ENCODE results near the gene OR8S1.

Gene OR8S1

DNA sequence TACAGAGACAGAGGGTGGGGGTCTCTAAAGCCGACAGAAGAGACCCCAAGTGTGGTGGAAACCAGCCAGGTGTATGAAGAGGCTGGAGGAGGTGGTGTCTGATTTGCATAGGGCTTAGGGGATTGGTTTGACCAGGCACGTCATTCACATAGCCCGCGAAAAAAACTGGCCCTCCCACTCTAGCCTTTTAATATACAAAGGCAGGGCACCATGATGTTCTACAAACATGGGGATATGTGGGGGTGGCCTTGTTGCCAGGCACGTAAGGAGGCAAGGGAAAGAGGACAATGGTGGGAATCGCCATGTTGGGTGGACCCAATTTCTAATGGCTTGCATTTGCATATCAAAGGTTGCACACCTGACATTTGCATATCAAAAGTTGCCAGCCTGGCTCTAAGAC lies 31.2 kb downstream of the OR8S1 start:
- no peak for DNase-seq (ENCODE audit: low spot score)

DNA sequence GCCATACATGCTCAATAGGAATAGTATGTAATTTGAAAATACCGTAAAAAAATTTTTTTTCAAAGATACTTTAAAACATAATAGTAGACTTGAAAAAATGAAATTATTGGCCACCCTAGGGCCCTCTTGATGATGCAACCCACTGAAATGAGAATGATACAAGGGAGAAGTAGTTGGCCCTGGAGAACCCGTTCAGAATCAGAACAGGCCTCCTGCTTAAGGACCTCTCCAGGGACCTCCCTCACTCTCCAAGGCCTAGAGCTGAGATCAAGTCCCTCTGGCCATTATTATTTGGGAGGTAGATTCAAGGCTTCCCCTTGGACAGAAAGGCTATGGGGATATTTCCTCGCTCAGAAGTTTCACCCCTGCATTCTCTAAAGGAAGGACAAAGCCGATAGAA lies 32.5 kb downstream of the OR8S1 start:
- DNase-seq (ENCODE audit: low spot score), result no peak

GRCh38 chr12:48567731-48568130 lies 42.3 kb downstream of the OR8S1 start:
- no peak for DNase-seq (ENCODE audit: low spot score)

GRCh38 chr12:48569946-48570345 lies 44.5 kb downstream of the OR8S1 start, which contains the start of gene LALBA:
TSS of gene LALBA (minus strand) at chr12:48570046. CDS start at chr12:48570020, 26 bp downstream.
- DNase-seq (ENCODE audit: low spot score), result no peak

- DNase-seq (ENCODE audit: low spot score), result no peak
Measured at GRCh38 chr12:48572326-48572725, 46.9 kb downstream of the OR8S1 start.

All from GM03348 (cell line).